OCI-LY7 (cell line): Measurements from ENCODE around the gene PDS5B. TPM values are rescaled to one million over a fixed set of nuclear protein-coding genes. Genes with fewer than 3 reads are reported as not detected.

Experiments used
- BruUV-seq: library from RNA; stranded (reverse); fragments of 400-500 nt; replicated peaks from 2 replicates; lab custom pipeline; 2021; lab: Mats Ljungman, UMichigan
- CTCF ChIA-PET: fragments of 300-600 bp; sonication (Branson Sonifier 250); formaldehyde crosslinking; loops from one replicate; lab custom pipeline; 2022; ENCODE audit warnings: antibody characterized with exemption; ENCODE audit not compliant: unreplicated experiment; lab: Charles Lee
- POLR2A ChIA-PET: fragments of 300-600 bp; sonication (Branson Sonifier 250); formaldehyde crosslinking; loops from one replicate; lab custom pipeline; 2022; ENCODE audit warnings: antibody characterized with exemption; lab: Charles Lee
- DNase-seq: peaks from one replicate; pipeline ENCODE4 v3.0.0-alpha.2; 2015; ENCODE audit warnings: low spot score
- H2AFZ ChIP-seq: fragments of 200-600 bp; sonication (generic), shearing (Covaris generic); 2 replicates; pipeline ENCODE4 v1.6.1; 2014; ENCODE audit warnings: mild to moderate bottlenecking, antibody characterized with exemption, low read length, moderate library complexity
- H3K27ac ChIP-seq: fragments of 200-600 bp; sonication (generic); 2 replicates; pipeline ENCODE4 v1.5.1; 2014; ENCODE audit warnings: mixed run types, low read depth, mild to moderate bottlenecking, moderate library complexity, low read length, inconsistent platforms; ENCODE audit not compliant: poor library complexity, severe bottlenecking
- H3K36me3 ChIP-seq: fragments of 200-600 bp; sonication (generic); 2 replicates; pipeline ENCODE4 v1.6.1; 2014; ENCODE audit warnings: mild to moderate bottlenecking, antibody characterized with exemption, low read length, moderate library complexity, mixed read lengths; ENCODE audit not compliant: insufficient read depth
- H3K4me1 ChIP-seq: fragments of 200-600 bp; sonication (generic); 2 replicates; pipeline ENCODE4 v1.5.1; 2014; ENCODE audit warnings: mild to moderate bottlenecking, low read length; ENCODE audit not compliant: insufficient read depth, poor library complexity, severe bottlenecking
- H3K4me2 ChIP-seq: fragments of 200-600 bp; sonication (generic); 2 replicates; pipeline ENCODE4 v1.6.1; 2014; ENCODE audit warnings: mild to moderate bottlenecking, low read length
- H3K4me3 ChIP-seq: fragments of 200-600 bp; sonication (generic); 2 replicates; pipeline ENCODE4 v1.5.1; 2014; ENCODE audit warnings: mild to moderate bottlenecking, low read depth, low read length; ENCODE audit not compliant: poor library complexity, severe bottlenecking
- H3K79me2 ChIP-seq: fragments of 200-600 bp; sonication (generic); 2 replicates; pipeline ENCODE4 v1.6.1; 2016; ENCODE audit warnings: low read depth, mild to moderate bottlenecking, low read length, moderate library complexity, mixed read lengths; ENCODE audit not compliant: insufficient read depth
- H3K9me2 ChIP-seq: fragments of 200-600 bp; sonication (generic); 2 replicates; pipeline ENCODE4 v1.6.1; 2016; ENCODE audit warnings: mild to moderate bottlenecking, low read length, mixed read lengths; ENCODE audit not compliant: insufficient read depth
- H3K9me3 ChIP-seq: fragments of 200-600 bp; sonication (generic); 2 replicates; pipeline ENCODE4 v1.6.1; 2014; ENCODE audit warnings: mild to moderate bottlenecking, mixed run types, low read length, mixed read lengths
- H4K20me1 ChIP-seq: fragments of 200-600 bp; sonication (generic); 2 replicates; pipeline ENCODE4 v1.6.1; 2014; ENCODE audit warnings: mild to moderate bottlenecking, antibody characterized with exemption, low read length, moderate library complexity, mixed read lengths; ENCODE audit not compliant: insufficient read depth
- CTCF ChIP-seq: fragments of 200-600 bp; sonication (generic); conservative IDR thresholded peaks from 2 replicates; pipeline ENCODE4 v1.5.1; 2014; ENCODE audit warnings: mild to moderate bottlenecking, antibody characterized with exemption, low read length, moderate library complexity, mixed read lengths
- EZH2phosphoT487 ChIP-seq: fragments of 200-600 bp; sonication (generic); IDR thresholded peaks from 2 replicates; pipeline ENCODE4 v1.6.1; 2018; ENCODE audit warnings: low read depth, borderline replicate concordance, mild to moderate bottlenecking, mixed run types, antibody characterized with exemption, low read length, moderate library complexity, mixed read lengths
- intact Hi-C: fragments of 100-400 bp; cut with micrococcal nuclease; formaldehyde crosslinking; loops from one replicate; pipeline ENCODE4 v1.10.0; 2022; ENCODE audit not compliant: unreplicated experiment
- total RNA-seq, 2 experiments: library from RNA; depleted of rRNA in 1 of 2; stranded (reverse); fragments of >200 nt in 1 of 2; shearing (Covaris generic) in 1 of 2; gene quantifications; 2 replicates each; pipeline ENCODE4 v1.2.3, GENCODE V29; 2014 to 2022

Gene PDS5B
- total RNA-seq, 2 experiments from 2014 or later, result 34.1 to 70.4 TPM

GRCh38 chr13:32582281-32582680 lies 4.0 kb upstream of the PDS5B start:
- Histone ChIP-seq H3K4me2 (no peak overlapping the region), H3K4me1 (peaks cover 8% of the 10 kb centered on the region), H2AFZ (no peak overlapping the region), H3K27ac (no peak overlapping the region), H3K4me3 (no peak overlapping the region), H3K9me3 (peaks cover 13% of the 10 kb centered on the region), H3K79me2 (peaks cover 2% of the 10 kb centered on the region; the same call in 1 of the 2 replicates), H4K20me1 (no peaks in the 10 kb centered on the region; the same call in 1 of the 2 replicates), H3K36me3 (no peaks in the 10 kb centered on the region), H3K9me2 (no peaks in the 10 kb centered on the region)
- intact Hi-C loops, result loop anchor here (5.0 to 10.0 kb wide), 3 partner anchors 45 to 670 kb away; partner anchors contain the start of gene N4BP2L2
- TF ChIP-seq CTCF, result no peak
- no peak for TF ChIP-seq EZH2phosphoT487
- no TSS peak for BruUV-seq
- CTCF ChIA-PET, result interaction anchor here (0.7 kb wide), 1 partner anchor 1142 kb away, joined by 3 read pairs; no protein-coding TSS in a partner anchor
- POLR2A ChIA-PET, result interaction anchor here (1.4 kb wide), 1 partner anchor 43 kb away, joined by 3 read pairs; the partner anchor contains the start of gene N4BP2L2
- DNase-seq, result no peak

- Histone ChIP-seq H3K36me3 (no peaks in the 10 kb centered on the region), H3K4me1 (peaks cover 8% of the 10 kb centered on the region), H3K79me2 (peaks cover 9% of the 10 kb centered on the region), H3K4me2 (no peak overlapping the region), H3K27ac (no peak overlapping the region), H2AFZ (no peak overlapping the region), H3K4me3 (no peak overlapping the region), H3K9me2 (no peaks in the 10 kb centered on the region), H3K9me3 (0 out of 2 replicates have a peak, but pooled peaks cover 7% of the 10 kb centered on the region), H4K20me1 (peaks cover 7% of the 10 kb centered on the region; the same call in 1 of the 2 replicates)
- no TSS peak for BruUV-seq
- CTCF ChIA-PET, result no interaction called here
- POLR2A ChIA-PET, result interaction anchor here (0.5 kb wide), 1 partner anchor 536 kb away, joined by 3 read pairs; no protein-coding TSS in a partner anchor
- TF ChIP-seq EZH2phosphoT487 (no peak), CTCF (no peak)
- no peak for DNase-seq
- intact Hi-C loops, result loop anchor here (5.0 to 10.0 kb wide), 3 partner anchors 46 to 671 kb away; partner anchors contain the start of gene N4BP2L2
These were observed 3.3 kb upstream of the PDS5B start for GRCh38 chr13:32582991-32583390.

- H3K27ac ChIP-seq, result no peak overlapping the region
- no peaks in the 10 kb centered on the region for H3K36me3 ChIP-seq
- POLR2A ChIA-PET, result interaction anchor here (0.7 to 1.0 kb wide), 3 partner anchors 52 to 1388 kb away, joined by 3 to 4 read pairs (median 3); no protein-coding TSS in a partner anchor
- CTCF ChIA-PET, result interaction anchor here (0.7 to 1.0 kb wide), 2 partner anchors 57 to 60 kb away, joined by 3 read pairs; no protein-coding TSS in a partner anchor
- H4K20me1 ChIP-seq, result peaks cover 24% of the 10 kb centered on the region
- H2AFZ ChIP-seq, result peak overlapping the region; percentile 97
- TF ChIP-seq CTCF (no peak), EZH2phosphoT487 (no peak)
- H3K79me2 ChIP-seq, result peaks cover 35% of the 10 kb centered on the region
- BruUV-seq, result TSS peak; percentile 90
- peak; percentile 19 for DNase-seq
- H3K4me1 ChIP-seq, result peaks cover 31% of the 10 kb centered on the region
- peak overlapping the region; percentile 87 for H3K4me2 ChIP-seq
- intact Hi-C loops, result loop anchor here (1.0 to 10.0 kb wide), 6 partner anchors 54 to 1143 kb away; partner anchors contain the start of genes BRCA2 and ZAR1L
- no peaks in the 10 kb centered on the region for H3K9me3 ChIP-seq
- peak overlapping the region; percentile 83 for H3K4me3 ChIP-seq
- no peaks in the 10 kb centered on the region for H3K9me2 ChIP-seq
These were observed 637 bp upstream of the PDS5B start for GRCh38 chr13:32585550-32586079.
